IMR-90 (cell line): ENCODE results near the gene BTN3A1. TPM values are rescaled to one million over a fixed set of nuclear protein-coding genes. Genes with fewer than 3 reads are reported as not detected.

ENCODE experiments used
- ATAC-seq: fragments of 200-7000 bp; cut with Tn5 transposase; 2 replicates; pipeline ENCODE4 v1.9.1; 2020; ENCODE audit warnings: low read depth, mild to moderate bottlenecking, moderate library complexity
- BruUV-seq: library from RNA; stranded (reverse); fragments of 400-500 nt; replicated peaks from 2 replicates; lab custom pipeline; 2021; lab: Mats Ljungman, UMichigan
- CTCF ChIA-PET: fragments of 300-600 bp; formaldehyde crosslinking; extraction: SDS; loops from one replicate; lab custom pipeline; 2021; ENCODE audit warnings: antibody characterized with exemption; lab: Yijun Ruan, JAX
- POLR2A ChIA-PET: fragments of 300-600 bp; sonication (Branson Sonifier 250); formaldehyde crosslinking; loops from one replicate; lab custom pipeline; 2022; ENCODE audit warnings: antibody characterized with exemption; ENCODE audit not compliant: unreplicated experiment; lab: Charles Lee
- DNase-seq: peaks from one replicate; pipeline ENCODE4 v3.0.0; 2013
- H2AFZ ChIP-seq: replicated peaks from 2 replicates; pipeline ENCODE3; 2013; ENCODE audit warnings: low read length, mild to moderate bottlenecking; ENCODE audit not compliant: poor library complexity
- H2AK5ac ChIP-seq: 2 replicates; pipeline ENCODE4 v1.6.1; 2013; ENCODE audit warnings: low read depth, low read length, inconsistent platforms
- H2AK9ac ChIP-seq: replicated peaks from 2 replicates; pipeline ENCODE3; 2013; ENCODE audit warnings: mild to moderate bottlenecking, low read depth, low read length, moderate library complexity; ENCODE audit not compliant: poor library complexity
- H2BK120ac ChIP-seq: 2 replicates; pipeline ENCODE4 v1.6.1; 2013; ENCODE audit warnings: low read depth, low read length, inconsistent platforms
- H2BK15ac ChIP-seq: 3 replicates; pipeline ENCODE4 v1.6.1; 2013; ENCODE audit warnings: low read depth, low read length, inconsistent platforms
- H2BK20ac ChIP-seq: 2 replicates; pipeline ENCODE4 v1.6.1; 2013; ENCODE audit warnings: low read depth, mild to moderate bottlenecking, inconsistent platforms, low read length, moderate library complexity
- H2BK5ac ChIP-seq: 2 replicates; pipeline ENCODE4 v1.6.1; 2013; ENCODE audit warnings: mild to moderate bottlenecking, low read depth, low read length, inconsistent platforms; ENCODE audit not compliant: poor library complexity, severe bottlenecking
- H3K14ac ChIP-seq: replicated peaks from 2 replicates; pipeline ENCODE4 v1.6.1; 2013; ENCODE audit warnings: low read depth, low read length, inconsistent platforms
- H3K18ac ChIP-seq: 2 replicates; pipeline ENCODE4 v1.6.1; 2013; ENCODE audit warnings: low read depth, low read length, control low read depth
- H3K23ac ChIP-seq: 2 replicates; pipeline ENCODE4 v1.6.1; 2013; ENCODE audit warnings: low read depth, low read length, inconsistent platforms
- H3K27ac ChIP-seq: 2 replicates; pipeline ENCODE4 v1.5.1; 2013; ENCODE audit warnings: mild to moderate bottlenecking, control low read depth, low read length; ENCODE audit not compliant: insufficient read depth
- H3K27me3 ChIP-seq: 2 replicates; pipeline ENCODE4 v1.6.1; 2013; ENCODE audit warnings: low read length; ENCODE audit not compliant: control insufficient read depth, insufficient read depth
- H3K36me3 ChIP-seq: 2 replicates; pipeline ENCODE4 v1.6.1; 2013; ENCODE audit warnings: low read length, mixed read lengths; ENCODE audit not compliant: control insufficient read depth, insufficient read depth
- H3K4ac ChIP-seq: 2 replicates; pipeline ENCODE4 v1.6.1; 2013; ENCODE audit warnings: low read depth, low read length, inconsistent platforms
- H3K4me1 ChIP-seq: 2 replicates; pipeline ENCODE4 v1.6.1; 2013; ENCODE audit warnings: low read length, mixed read lengths; ENCODE audit not compliant: control insufficient read depth, insufficient read depth
- H3K4me2 ChIP-seq: 2 replicates; pipeline ENCODE4 v1.6.1; 2013; ENCODE audit warnings: low read depth, mild to moderate bottlenecking, control low read depth, low read length, moderate library complexity
- H3K4me3 ChIP-seq: 2 replicates; pipeline ENCODE4 v1.5.1; 2013; ENCODE audit warnings: low read depth, mild to moderate bottlenecking, control low read depth, low read length, moderate library complexity; ENCODE audit not compliant: insufficient read depth
- H3K56ac ChIP-seq: 2 replicates; pipeline ENCODE4 v1.6.1; 2013; ENCODE audit warnings: low read length, inconsistent platforms; ENCODE audit not compliant: insufficient read depth; ENCODE audit errors: extremely low read depth
- H3K79me1 ChIP-seq, 2 experiments: 2 replicates each; pipeline ENCODE4 v1.6.1; 2013; ENCODE audit warnings: low read length in 2 of 2, inconsistent platforms in 1 of 2, low read depth in 1 of 2
- H3K9ac ChIP-seq: 2 replicates; pipeline ENCODE4 v1.6.1; 2013; ENCODE audit warnings: low read depth, low read length, control low read depth
- H3K9me1 ChIP-seq: 2 replicates; pipeline ENCODE4 v1.6.1; 2013; ENCODE audit warnings: low read length, inconsistent platforms; ENCODE audit not compliant: insufficient read depth
- H3K9me3 ChIP-seq: 2 replicates; pipeline ENCODE4 v1.6.1; 2013; ENCODE audit warnings: low read length; ENCODE audit not compliant: control insufficient read depth, insufficient read depth
- H4K20me1 ChIP-seq: 2 replicates; pipeline ENCODE4 v1.6.1; 2013; ENCODE audit warnings: low read length, inconsistent platforms; ENCODE audit not compliant: insufficient read depth
- H4K5ac ChIP-seq: 2 replicates; pipeline ENCODE4 v1.6.1; 2013; ENCODE audit warnings: mild to moderate bottlenecking, low read depth, low read length, control low read depth
- H4K8ac ChIP-seq, 2 experiments: 2 replicates each; pipeline ENCODE4 v1.6.1; 2013; ENCODE audit warnings: low read depth in 2 of 2, low read length in 2 of 2, control low read depth in 1 of 2, inconsistent platforms in 1 of 2
- H4K91ac ChIP-seq: 2 replicates; pipeline ENCODE4 v1.6.1; 2013; ENCODE audit warnings: low read depth, low read length, inconsistent platforms; ENCODE audit not compliant: insufficient read depth
- BHLHE40 ChIP-seq: fragments of 150-350 bp; IDR thresholded peaks from 2 replicates; pipeline ENCODE4 v1.6.1; 2016; ENCODE audit warnings: mild to moderate bottlenecking, low read depth, low read length
- CEBPB ChIP-seq: IDR thresholded peaks from 2 replicates; pipeline ENCODE4 v1.6.1; 2012; ENCODE audit warnings: low read depth, low read length, improper control_type of control experiment
- CHD1 ChIP-seq: IDR thresholded peaks from 2 replicates; pipeline ENCODE4 v1.6.1; 2012; ENCODE audit warnings: low read depth, low read length, improper control_type of control experiment
- MAZ ChIP-seq: IDR thresholded peaks from 2 replicates; pipeline ENCODE4 v1.6.1; 2012; ENCODE audit warnings: low read depth, mild to moderate bottlenecking, low read length, improper control_type of control experiment, moderate library complexity, borderline replicate concordance
- NFE2L2 ChIP-seq: fragments of 150-350 bp; IDR thresholded peaks from 2 replicates; pipeline ENCODE4 v1.6.1; 2016; ENCODE audit warnings: low read depth, mild to moderate bottlenecking, low read length
- POLR2A ChIP-seq: IDR thresholded peaks from 2 replicates; pipeline ENCODE4 v1.6.1; 2012; ENCODE audit warnings: mild to moderate bottlenecking, low read depth, low read length
- RCOR1 ChIP-seq: IDR thresholded peaks from 2 replicates; pipeline ENCODE4 v1.6.1; 2012; ENCODE audit warnings: mild to moderate bottlenecking, low read length, improper control_type of control experiment; ENCODE audit not compliant: insufficient replicate concordance
- SMC3 ChIP-seq: fragments of 150-350 bp; IDR thresholded peaks from 2 replicates; pipeline ENCODE4 v1.6.1; 2016; ENCODE audit warnings: low read depth, mild to moderate bottlenecking, antibody characterized with exemption, low read length, moderate library complexity
- dilution Hi-C: fragments of 300-500 bp; cut with HindIII; formaldehyde crosslinking; loops from one replicate; pipeline ENCODE4 v1.14.3; 2018; ENCODE audit warnings: low sequenced_read_pairs; ENCODE audit not compliant: unreplicated experiment
- in situ Hi-C: fragments of 300-500 bp; cut with MboI; formaldehyde crosslinking; loops from 3 replicates; pipeline ENCODE4 v1.14.3; 2019; ENCODE audit warnings: low sequenced_read_pairs, inconsistent platforms, mixed read lengths
- intact Hi-C: fragments of 100-400 bp; cut with micrococcal nuclease; formaldehyde crosslinking; loops from 2 replicates; pipeline ENCODE4 v1.10.0; 2022
- polyA plus RNA-seq, 3 experiments: library from polyadenylated mRNA; depleted of rRNA; stranded (reverse); fragments of >200 nt; gene quantifications; 2 replicates each; pipeline ENCODE4 v1.2.3, GENCODE V29; 2012; ENCODE audit warnings: low replicate concordance in 1 of 3
- total RNA-seq: library from RNA; depleted of rRNA; stranded (reverse); fragments of >200 nt; gene quantifications from 2 replicates; pipeline ENCODE4 v1.2.3, GENCODE V29; 2012
- TF ChIP-seq, protein P1 (sequence below): fragments of 150-350 bp; IDR thresholded peaks from 2 replicates; pipeline ENCODE4 v1.6.1; 2017; ENCODE audit warnings: mild to moderate bottlenecking, antibody characterized with exemption, low read length, low read depth
- TF ChIP-seq, protein P2 (sequence below): conservative IDR thresholded peaks from 2 replicates; pipeline ENCODE4 v1.5.1; 2012; ENCODE audit warnings: mild to moderate bottlenecking, low read depth, low read length, improper control_type of control experiment
- TF ChIP-seq, protein P3 (sequence below): fragments of 150-350 bp; IDR thresholded peaks from 2 replicates; pipeline ENCODE4 v1.6.1; 2016; ENCODE audit warnings: low read depth, mild to moderate bottlenecking, low read length, moderate library complexity, borderline replicate concordance

Gene BTN3A1
- total and polyA plus RNA-seq, 2 of the 4 experiments (the other 2 are of a cell fraction): 14.4 to 16.5 TPM

DNA sequence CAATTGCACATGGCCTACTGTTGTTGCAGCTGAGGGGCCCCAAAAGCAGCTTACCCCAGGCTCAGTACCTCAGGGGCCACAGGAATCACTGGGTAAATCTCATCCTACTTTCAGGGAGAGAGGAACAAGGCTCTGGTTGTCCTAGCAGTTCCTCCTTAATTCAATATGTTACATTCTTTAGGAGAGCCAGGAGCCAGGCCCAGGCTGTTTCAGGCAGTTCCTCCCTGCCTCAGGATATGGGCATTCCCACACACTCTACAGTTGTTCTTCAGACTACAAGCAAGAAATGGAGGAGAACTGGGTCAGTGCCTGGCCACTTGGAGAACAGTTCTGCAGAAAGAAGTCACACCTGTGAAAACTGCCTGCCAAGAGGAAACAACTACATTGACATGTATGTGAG, 46.7 kb upstream of the BTN3A1 start:
- Histone ChIP-seq H3K4ac (no peak overlapping the region), H2AK5ac (no peak overlapping the region), H3K9ac (no peak overlapping the region), H3K4me3 (no peak overlapping the region), H2BK120ac (no peak overlapping the region), H2AFZ (no peak overlapping the region), H2BK20ac (no peak overlapping the region), H3K4me2 (no peak overlapping the region), H3K36me3 (no peaks in the 10 kb centered on the region), H4K91ac (no peak overlapping the region), H3K18ac (no peak overlapping the region), H4K5ac (no peak overlapping the region), H3K9me1 (peaks cover 16% of the 10 kb centered on the region), H3K27me3 (no peaks in the 10 kb centered on the region), H2BK15ac (peak overlapping the region; percentile 2; the same call in 1 of the 3 replicates), H2AK9ac (no peak overlapping the region), H3K14ac (0 out of 2 replicates have a peak overlapping the region, but pooled peaks have one; percentile 48), H4K8ac (no peak overlapping the region), H3K56ac (no peak overlapping the region), H3K23ac (no peak overlapping the region), H3K4me1 (peaks cover 7% of the 10 kb centered on the region; the same call in 1 of the 2 replicates), H2BK5ac (no peak overlapping the region), H4K20me1 (no peaks in the 10 kb centered on the region), H3K9me3 (no peaks in the 10 kb centered on the region), H3K79me1 (no peaks in the 10 kb centered on the region), H3K27ac (no peak overlapping the region)
- in situ Hi-C loops (no loop called here), intact Hi-C loops (no loop called here), dilution Hi-C loops (no loop called here)
- TF ChIP-seq, protein P1, sequence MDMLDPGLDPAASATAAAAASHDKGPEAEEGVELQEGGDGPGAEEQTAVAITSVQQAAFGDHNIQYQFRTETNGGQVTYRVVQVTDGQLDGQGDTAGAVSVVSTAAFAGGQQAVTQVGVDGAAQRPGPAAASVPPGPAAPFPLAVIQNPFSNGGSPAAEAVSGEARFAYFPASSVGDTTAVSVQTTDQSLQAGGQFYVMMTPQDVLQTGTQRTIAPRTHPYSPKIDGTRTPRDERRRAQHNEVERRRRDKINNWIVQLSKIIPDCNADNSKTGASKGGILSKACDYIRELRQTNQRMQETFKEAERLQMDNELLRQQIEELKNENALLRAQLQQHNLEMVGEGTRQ: no peak
- TF ChIP-seq POLR2A (no peak), CEBPB (no peak), RCOR1 (no peak), NFE2L2 (no peak), BHLHE40 (no peak), SMC3 (no peak), MAZ (no peak), CHD1 (no peak)
- TF ChIP-seq, protein P2, sequence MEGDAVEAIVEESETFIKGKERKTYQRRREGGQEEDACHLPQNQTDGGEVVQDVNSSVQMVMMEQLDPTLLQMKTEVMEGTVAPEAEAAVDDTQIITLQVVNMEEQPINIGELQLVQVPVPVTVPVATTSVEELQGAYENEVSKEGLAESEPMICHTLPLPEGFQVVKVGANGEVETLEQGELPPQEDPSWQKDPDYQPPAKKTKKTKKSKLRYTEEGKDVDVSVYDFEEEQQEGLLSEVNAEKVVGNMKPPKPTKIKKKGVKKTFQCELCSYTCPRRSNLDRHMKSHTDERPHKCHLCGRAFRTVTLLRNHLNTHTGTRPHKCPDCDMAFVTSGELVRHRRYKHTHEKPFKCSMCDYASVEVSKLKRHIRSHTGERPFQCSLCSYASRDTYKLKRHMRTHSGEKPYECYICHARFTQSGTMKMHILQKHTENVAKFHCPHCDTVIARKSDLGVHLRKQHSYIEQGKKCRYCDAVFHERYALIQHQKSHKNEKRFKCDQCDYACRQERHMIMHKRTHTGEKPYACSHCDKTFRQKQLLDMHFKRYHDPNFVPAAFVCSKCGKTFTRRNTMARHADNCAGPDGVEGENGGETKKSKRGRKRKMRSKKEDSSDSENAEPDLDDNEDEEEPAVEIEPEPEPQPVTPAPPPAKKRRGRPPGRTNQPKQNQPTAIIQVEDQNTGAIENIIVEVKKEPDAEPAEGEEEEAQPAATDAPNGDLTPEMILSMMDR: no peak
- TF ChIP-seq, protein P3, sequence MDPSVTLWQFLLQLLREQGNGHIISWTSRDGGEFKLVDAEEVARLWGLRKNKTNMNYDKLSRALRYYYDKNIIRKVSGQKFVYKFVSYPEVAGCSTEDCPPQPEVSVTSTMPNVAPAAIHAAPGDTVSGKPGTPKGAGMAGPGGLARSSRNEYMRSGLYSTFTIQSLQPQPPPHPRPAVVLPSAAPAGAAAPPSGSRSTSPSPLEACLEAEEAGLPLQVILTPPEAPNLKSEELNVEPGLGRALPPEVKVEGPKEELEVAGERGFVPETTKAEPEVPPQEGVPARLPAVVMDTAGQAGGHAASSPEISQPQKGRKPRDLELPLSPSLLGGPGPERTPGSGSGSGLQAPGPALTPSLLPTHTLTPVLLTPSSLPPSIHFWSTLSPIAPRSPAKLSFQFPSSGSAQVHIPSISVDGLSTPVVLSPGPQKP: no peak
- no TSS peak for BruUV-seq
- ChIA-PET POLR2A (no interaction called here), CTCF (no interaction called here)
- DNase-seq: no peak
- no peak for ATAC-seq
